OCI-M2 (cell line): ENCODE measurements around the gene LEMD1.
"Not testable (repeated sequence)": the region's sequence is repeated elsewhere in the genome, so short reads cannot be mapped to it uniquely, and the experiment has no call there.

Experiments
- DNase-seq: peaks from one replicate; lab custom pipeline; 2025; ENCODE audit not compliant: unreplicated experiment; lab: John Stamatoyannopoulos, UW

The LEMD1 gene

GRCh38 chr1:205382561-205382960, 39.3 kb downstream of the LEMD1 start:
- no peak for DNase-seq

GRCh38 chr1:205381305-205381704, 40.6 kb downstream of the LEMD1 start:
- no peak for DNase-seq

- no peak for DNase-seq
Observed at GRCh38 chr1:205380882-205381281, 41.0 kb downstream of the LEMD1 start.

- no peak for DNase-seq
Observed at GRCh38 chr1:205379056-205379455, 42.8 kb downstream of the LEMD1 start.

- DNase-seq, result no peak
Observed at GRCh38 chr1:205377355-205377754, 44.5 kb downstream of the LEMD1 start.

GRCh38 chr1:205376739-205377138, 45.1 kb downstream of the LEMD1 start:
- no peak for DNase-seq

GRCh38 chr1:205375835-205376545, 45.9 kb downstream of the LEMD1 start:
- no peak for DNase-seq

GRCh38 chr1:205374210-205375078, 47.4 kb downstream of the LEMD1 start:
- DNase-seq, result no peak

GRCh38 chr1:205373798-205374175, 48.1 kb downstream of the LEMD1 start:
- no peak for DNase-seq

GRCh38 chr1:205373022-205373797, 48.6 kb downstream of the LEMD1 start:
- no peak for DNase-seq

- no peak for DNase-seq
Observed at GRCh38 chr1:205371871-205372660, 49.8 kb downstream of the LEMD1 start.

- no peak for DNase-seq
Observed at GRCh38 chr1:205370780-205371179, 51.1 kb downstream of the LEMD1 start.

- no peak for DNase-seq
Observed at GRCh38 chr1:205369701-205370123, 52.1 kb downstream of the LEMD1 start.

GRCh38 chr1:205368478-205368877, 53.4 kb downstream of the LEMD1 start:
- DNase-seq, result no peak

- DNase-seq, result no peak
Observed at GRCh38 chr1:205365945-205366463, 55.9 kb downstream of the LEMD1 start.

GRCh38 chr1:205365086-205365485, 56.8 kb downstream of the LEMD1 start:
- DNase-seq, result not testable (repeated sequence)

GRCh38 chr1:205360891-205361290, 61.0 kb downstream of the LEMD1 start:
- no peak for DNase-seq

- DNase-seq, result no peak
Observed at GRCh38 chr1:205359771-205360565, 61.9 kb downstream of the LEMD1 start.

- DNase-seq, result no peak
Observed at GRCh38 chr1:205358579-205358978, 63.3 kb downstream of the LEMD1 start.

GRCh38 chr1:205357567-205357966, 64.3 kb downstream of the LEMD1 start:
- no peak for DNase-seq
